Pancreas (tissue), 10 donors: ENCODE data around the gene NDUFA7. TPM values are rescaled to one million over a fixed set of nuclear protein-coding genes. Genes with fewer than 3 reads are reported as not detected.

ENCODE experiments used
- ATAC-seq, 4 donors: fragments of 200-7000 bp; cut with Tn5 transposase; one replicate each; pipeline versions ENCODE4 v1.8.0 to v1.9.1; 2020; ENCODE audit warnings: mild to moderate bottlenecking in 4 of 4, moderate library complexity in 4 of 4
- DNase-seq, 6 donors: peaks; one replicate each; pipeline ENCODE4 v3.0.0-alpha.2; 2020
- FAIRE-seq: peaks from 2 replicates; lab custom pipeline; 2012; peaks lifted over from hg19 to GRCh38; lab: Jason Lieb, UNC
- H3K27ac ChIP-seq, 4 donors: fragments of 200-600 bp; sonication (generic); 1 replicate in 3 of 4; 2 replicates in 1 of 4; pipeline versions ENCODE4 v1.5.0 to v1.8.0; 2020
- H3K27me3 ChIP-seq, 4 donors: fragments of 200-600 bp; one replicate each; pipeline ENCODE4 v1.8.0; 2021
- H3K36me3 ChIP-seq, 3 donors: fragments of 200-600 bp; sonication (generic) in 1 of 3; one replicate each; pipeline versions ENCODE4 v1.5.0 to v1.8.0; 2020 to 2021
- H3K4me1 ChIP-seq, 3 donors: fragments of 200-600 bp; one replicate each; pipeline ENCODE4 v1.8.0; 2021
- H3K4me3 ChIP-seq, 4 donors: fragments of 200-600 bp; sonication (generic) in 2 of 4; one replicate each; pipeline versions ENCODE4 v1.5.0 to v1.8.0; 2020 to 2021
- H3K9me3 ChIP-seq, 4 donors: fragments of 200-600 bp; one replicate each; pipeline ENCODE4 v1.8.0; 2021
- CTCF ChIP-seq, 4 donors: fragments of 200-600 bp; sonication (generic) in 3 of 4; IDR thresholded peaks; one replicate each; pipeline versions ENCODE4 v1.5.0 to v1.8.0; 2021; ENCODE audit warnings: antibody characterized with exemption in 4 of 4
- WGBS, 2 donors: extraction: QIAGEN DNeasy Blood & Tissue Kit; methylation state at CpG; one replicate each; pipeline ENCODE4 v1.1.7; 2013; 5-methylcytosine and 5-hydroxymethylcytosine counted together
- intact Hi-C, 3 donors: fragments of 100-400 bp; cut with DNase I; formaldehyde crosslinking; loops; one replicate each; pipeline versions ENCODE4 v1.11.1 to v1.14.2; 2022
- polyA plus RNA-seq, 2 donors: library from polyadenylated mRNA; stranded (reverse); fragments of 200-250 nt; gene quantifications; one replicate each; pipeline ENCODE4 v1.2.3, GENCODE V29; 2013
- total RNA-seq, 6 donors: library from RNA; stranded (reverse); fragmentation: NEBNext Ultra II Directional in 4 of 6; extraction: Animal tissue kit (Norgen Biotek cat#: 25700) in 4 of 6; gene quantifications; one replicate each; pipeline versions ENCODE4 v1.2.1 to v1.2.4, GENCODE V29; 2021 to 2023
- donor health status: healthy with polysubstance abuse.
- donor health status: DM: no; HTN: no; CAD: no; lungs with moderate emphysema.
- donor health status: DM: no; HTN: no; CAD: no.
- donor health status: control.
- donor health status: control.
- donor health status: Bipolar disorder and iron deficiency.
- donor health status: DM: yes; HTN: yes; CAD: no.
- donor health status: DM: no; HTN: no; CAD: no.
- donor health status: DM: no; HTN: no; CAD: no.
- donor health status: DM: yes; HTN: yes; CAD: no.

NDUFA7 gene
- total and polyA plus RNA-seq, 8 donors = 7.7 to 81.2 (median 13.4) TPM

DNA sequence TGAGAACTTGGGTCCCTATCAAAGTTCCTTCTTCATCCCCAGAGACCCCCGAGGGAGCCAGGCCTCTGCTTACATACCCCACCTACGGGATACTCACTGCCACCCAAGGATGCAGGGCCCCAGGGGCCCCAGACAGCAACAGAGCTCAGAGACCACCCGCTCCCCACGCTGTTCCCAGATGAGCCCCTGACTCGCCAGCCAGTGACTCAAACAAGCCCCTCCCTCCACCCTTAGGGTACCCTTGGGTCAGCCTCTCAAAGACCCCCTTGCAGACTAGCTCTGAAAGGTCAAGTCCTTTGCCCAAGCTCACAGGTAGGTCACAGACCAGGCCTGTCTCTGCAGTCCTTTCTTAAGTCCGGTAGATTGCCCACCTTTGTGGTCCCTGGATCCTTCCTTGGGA, 58.7 kb downstream of the NDUFA7 start:
- FAIRE-seq = no peak
- 96 to 97% methylated on average over 6 of the region's 6 CpGs for WGBS, 2 donors
- TF ChIP-seq CTCF (IDR thresholded peaks at IDR 0.05) = no peak
- Histone ChIP-seq H3K4me1 (no peaks in the 10 kb centered on the region), H3K9me3 (no peaks in the 10 kb centered on the region), H3K27me3 (no peaks in the 10 kb centered on the region), H3K27ac (no peak overlapping the region), H3K36me3 (peaks cover 0 to 17% (median 6%) of the 10 kb centered on the region in 3 donors), H3K4me3 (no peak overlapping the region)
- ATAC-seq = no peak
- peak in 4 of 6 donors; percentile 7 to 34 (median 10) for DNase-seq
- intact Hi-C loops = no loop called here

DNA sequence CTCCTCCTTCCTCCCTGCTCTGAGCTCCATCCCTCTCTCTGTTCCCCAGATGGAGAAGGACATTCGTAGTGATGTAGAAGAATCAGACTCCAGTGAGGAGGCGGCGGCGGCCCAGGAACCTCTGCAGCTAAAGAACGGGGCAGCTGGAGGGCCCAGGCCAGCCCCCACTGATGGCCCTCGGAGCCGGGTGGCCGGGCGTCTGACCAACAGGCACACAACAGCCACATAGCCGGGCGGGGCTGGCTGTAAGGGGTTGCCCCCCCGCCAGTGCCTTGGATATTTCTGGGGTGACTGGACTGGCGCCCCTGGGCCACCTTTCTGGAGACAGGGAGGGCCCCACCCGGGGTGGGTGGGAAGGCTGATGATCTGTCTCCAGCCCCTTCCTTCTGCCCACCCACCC, 59.3 kb downstream of the NDUFA7 start:
- H3K27ac ChIP-seq = no peak overlapping the region
- DNase-seq (peak in 5 of 6 donors; percentile 2 to 76 (median 20)), ATAC-seq (no peak), FAIRE-seq (no peak)
- no peaks in the 10 kb centered on the region for H3K4me1 ChIP-seq
- H3K36me3 ChIP-seq = peaks cover 0 to 22% (median 10%) of the 10 kb centered on the region in 3 donors
- TF ChIP-seq CTCF (IDR thresholded peaks at IDR 0.05) = no peak
- H3K4me3 ChIP-seq = no peak overlapping the region
- intact Hi-C loops = no loop called here
- H3K27me3 ChIP-seq = no peaks in the 10 kb centered on the region
- H3K9me3 ChIP-seq = no peaks in the 10 kb centered on the region
- WGBS, 2 donors = 96 to 97% methylated on average over 11 to 14 of the region's 14 CpGs

- ATAC-seq (no peak), FAIRE-seq (no peak), DNase-seq (peak in 5 of 6 donors; percentile 1 to 23 (median 8))
- Histone ChIP-seq H3K4me1 (no peaks in the 10 kb centered on the region), H3K9me3 (no peaks in the 10 kb centered on the region), H3K4me3 (no peak overlapping the region), H3K27ac (no peak overlapping the region), H3K36me3 (peaks cover 0 to 27% (median 15%) of the 10 kb centered on the region in 3 donors), H3K27me3 (no peaks in the 10 kb centered on the region)
- WGBS, 2 donors = 96% methylated on average over 9 of the region's 9 CpGs
- intact Hi-C loops = no loop called here
- no peak for TF ChIP-seq CTCF (IDR thresholded peaks at IDR 0.05)
Observed at GRCh38 chr19:8261347-8261746, 59.8 kb downstream of the NDUFA7 start.

Other genes starting within 250 kb of the NDUFA7 start
- under 1 TPM in 4 of 6 donors, not detected in 2; under 0.01 to 0.20 (median 0.06) TPM for gene FBN3, start 171.8 kb downstream of the NDUFA7 start, total RNA-seq
- under 1 TPM; 0.02 to 0.04 TPM for gene FBN3, start 171.8 kb downstream of the NDUFA7 start, polyA plus RNA-seq
- gene CERS4, start 112.0 kb downstream of the NDUFA7 start, total RNA-seq = 10 to 100 TPM; 41.6 to 82.4 (median 62.1) TPM
- gene CERS4, start 112.0 kb downstream of the NDUFA7 start, polyA plus RNA-seq = 100 to 1,000 TPM in 1 of 2 donors, 10 to 100 TPM in 1; 72.1 to 118 TPM
- 10 to 100 TPM; 13.8 to 24.4 (median 18.2) TPM for gene CD320, start 13.0 kb downstream of the NDUFA7 start, total RNA-seq
- 10 to 100 TPM; 22.2 to 58.4 TPM for gene CD320, start 13.0 kb downstream of the NDUFA7 start, polyA plus RNA-seq
- gene RPS28, start 121 bp upstream of the NDUFA7 start, total RNA-seq = 1,000 to 10,000 TPM in 4 of 6 donors, 100 to 1,000 TPM in 2; 892 to 1,524 (median 1,066) TPM
- 100 to 1,000 TPM; 706 to 850 TPM for gene RPS28, start 121 bp upstream of the NDUFA7 start, polyA plus RNA-seq
- gene KANK3, start 21.9 kb upstream of the NDUFA7 start, total RNA-seq = 1 to 10 TPM; 1.7 to 2.3 (median 2.0) TPM
- gene KANK3, start 21.9 kb upstream of the NDUFA7 start, polyA plus RNA-seq = 10 to 100 TPM in 1 of 2 donors, 1 to 10 TPM in 1; 7.7 to 17.9 TPM
- gene ANGPTL4, start 42.8 kb upstream of the NDUFA7 start, total RNA-seq = 10 to 100 TPM in 4 of 6 donors, 1 to 10 TPM in 2; 2.8 to 82.8 (median 22.5) TPM
- 100 to 1,000 TPM in 1 of 2 donors, 10 to 100 TPM in 1; 95.0 to 169 TPM for gene ANGPTL4, start 42.8 kb upstream of the NDUFA7 start, polyA plus RNA-seq
- gene RAB11B, start 69.0 kb upstream of the NDUFA7 start, total RNA-seq = 10 to 100 TPM; 52.1 to 75.2 (median 56.8) TPM
- gene RAB11B, start 69.0 kb upstream of the NDUFA7 start, polyA plus RNA-seq = 100 to 1,000 TPM in 1 of 2 donors, 10 to 100 TPM in 1; 84.6 to 107 TPM
- 10 to 100 TPM in 5 of 6 donors, 1 to 10 TPM in 1; 8.8 to 18.0 (median 11.0) TPM for gene MARCHF2, start 91.9 kb upstream of the NDUFA7 start, total RNA-seq
- gene MARCHF2, start 91.9 kb upstream of the NDUFA7 start, polyA plus RNA-seq = 10 to 100 TPM; 17.1 to 22.6 TPM
- gene HNRNPM, start 123.6 kb upstream of the NDUFA7 start, total RNA-seq = 10 to 100 TPM; 44.5 to 88.3 (median 66.6) TPM
- 10 to 100 TPM; 52.5 to 90.1 TPM for gene HNRNPM, start 123.6 kb upstream of the NDUFA7 start, polyA plus RNA-seq
- 1 to 10 TPM in 2 of 6 donors, under 1 TPM in 4; 0.09 to 4.6 (median 0.70) TPM for gene PRAM1, start 181.3 kb upstream of the NDUFA7 start, total RNA-seq
- gene PRAM1, start 181.3 kb upstream of the NDUFA7 start, polyA plus RNA-seq = 1 to 10 TPM; 3.0 to 3.7 TPM
- 10 to 100 TPM in 3 of 6 donors, 1 to 10 TPM in 3; 7.3 to 16.1 (median 10.8) TPM for gene ZNF414, start 192.8 kb upstream of the NDUFA7 start, total RNA-seq
- 10 to 100 TPM; 28.2 to 36.9 TPM for gene ZNF414, start 192.8 kb upstream of the NDUFA7 start, polyA plus RNA-seq